Suprapubic skin (tissue), 4 donors: ENCODE results near the gene ITPR2. TPM values are rescaled to one million over a fixed set of nuclear protein-coding genes. Genes with fewer than 3 reads are reported as not detected.

Experiments used
- DNase-seq, 2 donors: peaks; one replicate each; pipeline ENCODE4 v3.0.0-alpha.2; 2019; ENCODE audit warnings: low spot score in 2 of 2
- H3K27ac ChIP-seq: fragments of 200-600 bp; sonication (generic); one replicate; pipeline ENCODE4 v1.5.1; 2019
- H3K27me3 ChIP-seq: fragments of 200-600 bp; sonication (generic); one replicate; pipeline ENCODE4 v1.5.1; 2019
- H3K36me3 ChIP-seq: fragments of 200-600 bp; sonication (generic); one replicate; pipeline ENCODE4 v1.5.1; 2019
- H3K4me1 ChIP-seq: fragments of 200-600 bp; sonication (generic); one replicate; pipeline ENCODE4 v1.5.1; 2019
- H3K4me3 ChIP-seq: fragments of 200-600 bp; sonication (generic); one replicate; pipeline ENCODE4 v1.5.1; 2019; ENCODE audit warnings: mild to moderate bottlenecking
- H3K9me3 ChIP-seq: fragments of 200-600 bp; sonication (generic); one replicate; pipeline ENCODE4 v1.5.1; 2019
- CTCF ChIP-seq, 2 donors: fragments of 200-600 bp in 1 of 2; fragments of 450-650 bp in 1 of 2; sonication (generic) in 1 of 2; IDR thresholded peaks; one replicate each; pipeline ENCODE4 v1.5.1; 2016 to 2019; ENCODE audit warnings: antibody characterized with exemption in 2 of 2, mild to moderate bottlenecking in 1 of 2, moderate library complexity in 1 of 2
- EP300 ChIP-seq: sonication (generic); formaldehyde crosslinking; IDR thresholded peaks from one replicate; pipeline ENCODE4 v1.6.1; 2017; ENCODE audit warnings: antibody characterized with exemption
- POLR2A ChIP-seq, 2 donors: fragments of 450-650 bp; IDR thresholded peaks; one replicate each; pipeline ENCODE4 v1.6.1; 2017; ENCODE audit warnings: antibody characterized with exemption in 2 of 2, mild to moderate bottlenecking in 2 of 2, moderate library complexity in 2 of 2
- POLR2AphosphoS5 ChIP-seq, 3 donors: sonication (generic); formaldehyde crosslinking; IDR thresholded peaks; one replicate each; pipeline ENCODE4 v1.6.1; 2017; ENCODE audit warnings: antibody characterized with exemption in 3 of 3
- WGBS: methylation state at CpG from one replicate; pipeline ENCODE4 v1.1.5; 2018; 5-methylcytosine and 5-hydroxymethylcytosine counted together
- total RNA-seq, 4 donors: library from RNA; depleted of rRNA; stranded (reverse); fragments of >200 nt; gene quantifications; one replicate each; pipeline ENCODE4 v1.1.0, GENCODE V29; 2016

Gene ITPR2
- total RNA-seq, 4 donors from 2014 or later, result 59.6 to 159 (median 72.1) TPM

DNA sequence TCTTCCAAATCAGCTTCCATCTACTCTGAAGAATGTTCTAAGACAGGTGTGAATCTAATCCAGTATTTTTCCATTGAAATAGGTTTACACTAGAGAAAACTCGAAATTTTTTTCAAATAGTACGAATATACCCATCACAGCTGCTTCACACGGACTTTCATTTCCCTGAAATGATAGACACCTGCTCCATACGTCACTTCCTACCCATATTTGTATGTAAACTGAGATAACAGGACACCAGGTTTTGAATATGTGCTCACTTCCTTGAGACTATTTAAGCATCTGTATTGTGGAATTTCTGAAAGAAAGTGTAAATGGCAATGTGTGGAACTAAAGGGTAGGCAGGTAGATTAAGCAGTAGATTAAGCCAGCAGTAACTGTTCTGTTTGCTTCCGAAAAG, 13.4 kb upstream of the ITPR2 start:
- 61% methylated on average over 5 of the region's 5 CpGs for WGBS
- Histone ChIP-seq H3K4me3 (no peak overlapping the region), H3K4me1 (peaks cover 13% of the 10 kb centered on the region), H3K27ac (no peak overlapping the region), H3K27me3 (no peaks in the 10 kb centered on the region), H3K9me3 (no peaks in the 10 kb centered on the region), H3K36me3 (no peaks in the 10 kb centered on the region)
- TF ChIP-seq CTCF (IDR thresholded peaks at IDR 0.05) (no peak), EP300 (no peak), POLR2A (IDR thresholded peaks at IDR 0.05) (no peak), POLR2AphosphoS5 (IDR thresholded peaks at IDR 0.05) (no peak)
- no peak for DNase-seq

DNA sequence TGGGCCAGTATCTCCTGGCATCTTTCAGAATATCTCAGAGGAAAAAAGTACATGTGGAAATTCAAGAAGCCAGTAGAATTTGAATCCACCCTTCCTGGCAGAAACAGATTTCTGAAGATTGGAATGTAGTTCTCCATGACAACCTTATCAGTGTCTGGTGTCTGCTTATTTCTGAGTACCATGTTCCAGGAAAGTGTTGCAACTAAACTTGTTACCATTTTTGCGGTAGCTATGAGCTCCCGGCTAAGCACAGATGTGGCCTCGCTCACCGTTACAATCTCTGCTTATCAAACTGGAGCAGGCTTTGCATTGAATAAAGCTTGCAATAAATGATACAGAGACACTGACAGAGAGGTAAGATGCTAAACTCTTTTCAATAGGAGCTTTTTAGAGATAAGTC, 13.0 kb upstream of the ITPR2 start:
- H3K9me3 ChIP-seq, result no peaks in the 10 kb centered on the region
- no peaks in the 10 kb centered on the region for H3K36me3 ChIP-seq
- no peak overlapping the region for H3K4me3 ChIP-seq
- TF ChIP-seq EP300 (no peak), CTCF (IDR thresholded peaks at IDR 0.05) (no peak), POLR2AphosphoS5 (IDR thresholded peaks at IDR 0.05) (no peak), POLR2A (IDR thresholded peaks at IDR 0.05) (no peak)
- WGBS, result 46% methylated on average over 4 of the region's 4 CpGs
- DNase-seq, result no peak
- peaks cover 13% of the 10 kb centered on the region for H3K4me1 ChIP-seq
- H3K27me3 ChIP-seq, result no peaks in the 10 kb centered on the region
- no peak overlapping the region for H3K27ac ChIP-seq

GRCh38 chr12:26845057-26845666, 12.2 kb upstream of the ITPR2 start:
- DNase-seq, result peak in 1 of 2 donors; percentile 83
- WGBS, result 37% methylated on average over 11 of the region's 11 CpGs
- Histone ChIP-seq H3K4me3 (no peak overlapping the region), H3K9me3 (no peaks in the 10 kb centered on the region), H3K36me3 (no peaks in the 10 kb centered on the region), H3K27ac (no peak overlapping the region), H3K4me1 (peaks cover 13% of the 10 kb centered on the region), H3K27me3 (no peaks in the 10 kb centered on the region)
- TF ChIP-seq CTCF (IDR thresholded peaks at IDR 0.05), result peak in 1 of 2 donors; percentile 59
- TF ChIP-seq EP300, result no peak

GRCh38 chr12:26843311-26843710, 10.3 kb upstream of the ITPR2 start:
- no peak overlapping the region for H3K4me3 ChIP-seq
- WGBS, result 91% methylated on average over 2 of the region's 2 CpGs
- TF ChIP-seq EP300, result no peak
- TF ChIP-seq POLR2AphosphoS5 (IDR thresholded peaks at IDR 0.05), result no peak
- TF ChIP-seq CTCF (IDR thresholded peaks at IDR 0.05), result no peak
- TF ChIP-seq POLR2A (IDR thresholded peaks at IDR 0.05), result no peak
- H3K4me1 ChIP-seq, result peaks cover 13% of the 10 kb centered on the region
- no peaks in the 10 kb centered on the region for H3K9me3 ChIP-seq
- no peak for DNase-seq
- no peaks in the 10 kb centered on the region for H3K36me3 ChIP-seq
- no peaks in the 10 kb centered on the region for H3K27me3 ChIP-seq
- H3K27ac ChIP-seq, result no peak overlapping the region

DNA sequence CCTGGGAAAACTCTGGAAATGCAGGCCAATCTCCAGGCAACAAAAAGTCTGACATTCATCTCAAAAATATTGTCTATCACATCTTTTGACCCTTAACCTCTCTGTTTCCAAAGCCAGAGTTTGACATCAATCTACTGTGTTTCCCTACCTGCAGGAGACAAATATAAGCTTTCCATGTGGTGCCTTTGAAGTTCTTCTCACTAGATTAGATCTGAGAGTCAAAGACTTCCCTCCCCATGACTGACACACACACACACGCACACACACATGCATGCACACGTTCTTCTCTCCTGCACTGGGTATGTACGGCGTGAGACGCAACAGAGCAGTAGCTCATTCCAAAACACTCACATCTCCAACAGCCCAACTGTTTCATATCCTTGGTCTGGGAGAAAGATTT, 8.1 kb upstream of the ITPR2 start:
- Histone ChIP-seq H3K27me3 (no peaks in the 10 kb centered on the region), H3K4me1 (peaks cover 11% of the 10 kb centered on the region), H3K9me3 (no peaks in the 10 kb centered on the region), H3K27ac (no peak overlapping the region), H3K4me3 (no peak overlapping the region), H3K36me3 (no peaks in the 10 kb centered on the region)
- WGBS, result 71% methylated on average over 5 of the region's 5 CpGs
- no peak for DNase-seq
- no peak for TF ChIP-seq CTCF (IDR thresholded peaks at IDR 0.05)
- no peak for TF ChIP-seq EP300
- no peak for TF ChIP-seq POLR2AphosphoS5 (IDR thresholded peaks at IDR 0.05)
- no peak for TF ChIP-seq POLR2A (IDR thresholded peaks at IDR 0.05)
